Stimulated activated naive CD8-positive, alpha-beta T cell treated with anti-CD3 and anti-CD28 coated beads, Interleukin-15, amount 100 ng/mL, for 72 hours (primary cell): Measurements from ENCODE around the gene SLC23A2.

Experiments
- ATAC-seq: fragments of 150-1000 bp; cut with Tn5 transposase; 2 replicates; pipeline ENCODE4 v1.10.0; 2021; ENCODE audit warnings: mild to moderate bottlenecking, moderate library complexity
- DNase-seq, 2 donors: peaks; one replicate each; pipeline ENCODE4 v3.0.0; 2021 to 2022
- H3K27ac Mint-ChIP-seq, 2 donors: one replicate each; pipeline ENCODE4 v1.8.0; 2022; ENCODE audit warnings: mild to moderate bottlenecking in 2 of 2, mixed read lengths in 2 of 2, moderate library complexity in 2 of 2
- H3K27me3 Mint-ChIP-seq: one replicate; pipeline ENCODE4 v1.8.0; 2022; ENCODE audit warnings: mixed read lengths
- H3K4me1 Mint-ChIP-seq: one replicate; pipeline ENCODE4 v1.8.0; 2022; ENCODE audit warnings: mild to moderate bottlenecking, mixed read lengths
- H3K4me3 Mint-ChIP-seq, 2 donors: one replicate each; pipeline ENCODE4 v1.8.0; 2022; ENCODE audit warnings: mild to moderate bottlenecking in 2 of 2, mixed read lengths in 2 of 2, moderate library complexity in 1 of 2
- H3K9me3 Mint-ChIP-seq, 2 donors: one replicate each; pipeline ENCODE4 v1.8.0; 2022; ENCODE audit warnings: mixed read lengths in 2 of 2

The SLC23A2 gene

DNA sequence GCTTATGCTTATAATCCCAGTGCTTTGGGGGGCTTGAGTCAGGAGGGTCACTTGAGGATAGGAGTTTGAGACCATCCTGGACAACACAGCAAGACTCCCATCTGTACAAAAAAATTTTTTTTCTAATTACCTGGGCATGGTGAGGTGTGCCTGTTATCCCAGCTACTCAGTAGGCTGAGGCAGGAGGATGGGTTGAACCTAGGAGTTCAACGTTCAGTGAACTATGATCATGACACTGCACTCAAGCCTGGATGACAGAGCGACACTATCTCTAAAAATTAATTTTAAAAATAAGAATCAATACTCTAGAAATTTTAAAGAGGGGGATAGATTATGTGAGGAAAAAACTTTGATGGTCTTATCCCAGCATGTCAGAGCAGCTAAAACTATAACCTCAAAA lies 44.1 kb downstream of the SLC23A2 start:
- no peaks in the 10 kb centered on the region for H3K9me3 Mint-ChIP-seq
- H3K4me3 Mint-ChIP-seq: no peak overlapping the region
- peaks cover 17% of the 10 kb centered on the region for H3K4me1 Mint-ChIP-seq
- no peaks in the 10 kb centered on the region for H3K27me3 Mint-ChIP-seq
- no peak overlapping the region for H3K27ac Mint-ChIP-seq
- no peak for ATAC-seq
- DNase-seq: no peak

DNA sequence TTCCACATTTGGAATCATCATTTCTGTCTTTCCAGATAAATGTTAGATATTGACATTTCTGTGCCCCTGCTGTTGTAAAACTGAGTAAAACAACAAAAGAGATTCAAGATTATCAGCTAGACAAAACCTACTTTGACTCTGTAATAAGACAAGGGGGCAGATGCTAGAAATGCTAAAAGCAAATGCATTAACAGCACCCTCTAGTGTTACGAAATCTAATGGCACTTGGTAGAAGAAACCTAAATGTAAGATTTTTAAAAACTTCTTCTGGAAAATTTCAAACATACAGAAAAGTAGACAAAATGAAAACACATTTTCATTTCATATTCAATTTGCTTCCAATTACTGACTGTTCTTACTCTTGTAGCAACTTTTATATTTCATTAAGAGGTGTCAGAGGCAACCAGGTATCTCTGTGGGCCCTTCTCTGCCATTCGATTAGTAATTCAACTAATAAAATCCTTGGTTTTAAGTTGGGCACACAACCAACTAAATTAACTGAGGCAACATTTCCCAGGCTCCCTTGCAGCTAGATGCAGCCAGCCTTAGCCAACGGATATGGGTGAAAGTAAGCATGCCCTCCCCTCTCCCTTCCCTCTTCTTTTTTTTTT lies 45.0 kb downstream of the SLC23A2 start:
- no peak for DNase-seq

GRCh38 chr20:4953881-4954280 lies 47.4 kb downstream of the SLC23A2 start:
- ATAC-seq: no peak
- no peaks in the 10 kb centered on the region for H3K27me3 Mint-ChIP-seq

More for the DNA sequence above, 45.0 kb downstream of the SLC23A2 start:
- peak; percentile 60 for ATAC-seq
- Mint-ChIP-seq H3K27me3 (no peaks in the 10 kb centered on the region), H3K4me3 (no peak overlapping the region), H3K27ac (no peak overlapping the region), H3K4me1 (peaks cover 9% of the 10 kb centered on the region), H3K9me3 (no peaks in the 10 kb centered on the region)

GRCh38 chr20:4952229-4952628 lies 49.1 kb downstream of the SLC23A2 start:
- DNase-seq (no peak), ATAC-seq (no peak)
- H3K4me1 Mint-ChIP-seq: peaks cover 35% of the 10 kb centered on the region
- H3K9me3 Mint-ChIP-seq: no peaks in the 10 kb centered on the region
- no peaks in the 10 kb centered on the region for H3K27me3 Mint-ChIP-seq
- H3K4me3 Mint-ChIP-seq: no peak overlapping the region
- H3K27ac Mint-ChIP-seq: no peak overlapping the region

More at GRCh38 chr20:4953881-4954280, 47.4 kb downstream of the SLC23A2 start:
- H3K9me3 Mint-ChIP-seq: no peaks in the 10 kb centered on the region
- H3K27ac Mint-ChIP-seq: no peak overlapping the region
- H3K4me1 Mint-ChIP-seq: peaks cover 23% of the 10 kb centered on the region
- no peak for DNase-seq
- H3K4me3 Mint-ChIP-seq: no peak overlapping the region

- H3K4me1 Mint-ChIP-seq: peaks cover 40% of the 10 kb centered on the region
- DNase-seq: no peak
- H3K4me3 Mint-ChIP-seq: no peak overlapping the region
- H3K27ac Mint-ChIP-seq: no peak overlapping the region
- H3K9me3 Mint-ChIP-seq: no peaks in the 10 kb centered on the region
- H3K27me3 Mint-ChIP-seq: no peaks in the 10 kb centered on the region
- ATAC-seq: no peak
These were observed 50.0 kb downstream of the SLC23A2 start for GRCh38 chr20:4951299-4951698.

- H3K4me3 Mint-ChIP-seq: no peak overlapping the region
- no peaks in the 10 kb centered on the region for H3K9me3 Mint-ChIP-seq
- peaks cover 40% of the 10 kb centered on the region for H3K4me1 Mint-ChIP-seq
- peak overlapping the region in 1 of 2 donors; percentile 1 for H3K27ac Mint-ChIP-seq
- no peaks in the 10 kb centered on the region for H3K27me3 Mint-ChIP-seq
- ATAC-seq (no peak), DNase-seq (no peak)
These were observed 50.5 kb downstream of the SLC23A2 start for GRCh38 chr20:4950841-4951240.

- Mint-ChIP-seq H3K27ac (peak overlapping the region in 1 of 2 donors; percentile 2), H3K4me1 (peaks cover 40% of the 10 kb centered on the region)
- ATAC-seq: no peak
These were observed 50.9 kb downstream of the SLC23A2 start for GRCh38 chr20:4950437-4950836.

GRCh38 chr20:4949833-4950178 lies 51.5 kb downstream of the SLC23A2 start:
- Mint-ChIP-seq H3K9me3 (no peaks in the 10 kb centered on the region), H3K4me3 (peak overlapping the region; percentile 2 to 17), H3K27me3 (no peaks in the 10 kb centered on the region), H3K4me1 (peaks cover 40% of the 10 kb centered on the region), H3K27ac (peak overlapping the region in 1 of 2 donors; percentile 2)
- DNase-seq (no peak), ATAC-seq (peak; percentile 55)

More at GRCh38 chr20:4950437-4950836, 50.9 kb downstream of the SLC23A2 start:
- no peaks in the 10 kb centered on the region for H3K9me3 Mint-ChIP-seq
- DNase-seq: no peak
- no peaks in the 10 kb centered on the region for H3K27me3 Mint-ChIP-seq
- no peak overlapping the region for H3K4me3 Mint-ChIP-seq

DNA sequence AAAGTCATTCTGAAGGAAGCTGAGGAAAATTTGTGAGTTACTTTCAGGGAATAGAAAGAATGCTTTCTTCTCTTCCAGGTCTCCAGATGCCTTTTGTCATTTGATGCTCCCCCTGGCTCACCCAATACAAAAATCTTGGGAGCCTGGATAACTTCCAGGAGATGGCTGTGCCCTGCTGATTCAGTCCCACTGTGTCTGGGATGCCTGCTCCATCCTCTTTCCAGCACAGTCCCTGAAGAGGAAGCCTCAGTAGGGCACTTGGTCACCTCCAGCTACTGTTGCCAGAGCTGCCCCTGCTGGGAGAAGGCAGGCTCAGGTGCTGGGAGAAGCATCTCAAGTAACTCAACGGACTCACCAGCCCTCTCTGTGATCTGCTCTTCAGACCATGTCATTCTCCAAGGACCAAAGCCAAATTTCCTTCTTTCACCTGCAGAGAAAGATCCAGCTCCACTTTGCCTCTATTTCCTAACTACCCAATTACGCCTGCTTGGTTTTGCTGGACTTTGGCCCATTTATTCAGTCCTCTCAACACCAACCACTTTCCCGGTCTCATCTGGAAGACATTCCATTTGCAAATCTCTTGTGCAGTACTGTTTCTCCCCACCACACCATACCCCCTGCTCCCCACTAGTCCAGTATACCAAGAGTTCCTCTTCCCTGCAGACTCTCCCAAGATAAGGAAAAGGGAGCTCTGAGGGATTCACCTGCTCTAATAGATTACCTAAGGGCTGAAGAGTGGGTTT lies 53.3 kb downstream of the SLC23A2 start:
- H3K4me3 Mint-ChIP-seq: no peak overlapping the region
- ATAC-seq (no peak), DNase-seq (no peak)
- peaks cover 43% of the 10 kb centered on the region for H3K4me1 Mint-ChIP-seq
- peak overlapping the region in 1 of 2 donors; percentile 87 for H3K27ac Mint-ChIP-seq
- no peaks in the 10 kb centered on the region for H3K27me3 Mint-ChIP-seq
- H3K9me3 Mint-ChIP-seq: no peaks in the 10 kb centered on the region

DNA sequence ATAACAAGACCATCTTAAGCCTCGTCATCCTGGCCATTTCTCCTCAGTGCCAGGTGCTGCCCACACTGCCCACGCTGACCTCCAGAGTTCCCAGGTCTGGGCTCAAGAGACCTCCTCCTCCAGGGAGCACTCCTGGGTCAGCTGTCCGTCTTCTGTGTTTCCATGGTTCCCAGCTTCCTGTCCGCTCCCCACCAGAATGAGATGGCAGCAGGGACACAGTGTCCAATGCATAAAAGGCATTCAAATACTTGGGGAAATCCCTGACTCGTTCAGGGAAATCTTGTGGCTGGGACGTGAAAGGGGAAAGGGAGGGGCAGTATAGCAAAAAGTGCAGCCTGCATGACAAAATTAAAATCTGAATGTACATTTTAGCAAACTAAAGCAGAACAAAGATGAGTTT lies 54.3 kb downstream of the SLC23A2 start:
- Mint-ChIP-seq H3K4me1 (peaks cover 53% of the 10 kb centered on the region), H3K27me3 (no peaks in the 10 kb centered on the region), H3K27ac (no peak overlapping the region), H3K4me3 (peak overlapping the region in 1 of 2 donors; percentile 22), H3K9me3 (no peaks in the 10 kb centered on the region)
- ATAC-seq (peak; percentile 75), DNase-seq (peak in 1 of 2 donors; percentile 14)

DNA sequence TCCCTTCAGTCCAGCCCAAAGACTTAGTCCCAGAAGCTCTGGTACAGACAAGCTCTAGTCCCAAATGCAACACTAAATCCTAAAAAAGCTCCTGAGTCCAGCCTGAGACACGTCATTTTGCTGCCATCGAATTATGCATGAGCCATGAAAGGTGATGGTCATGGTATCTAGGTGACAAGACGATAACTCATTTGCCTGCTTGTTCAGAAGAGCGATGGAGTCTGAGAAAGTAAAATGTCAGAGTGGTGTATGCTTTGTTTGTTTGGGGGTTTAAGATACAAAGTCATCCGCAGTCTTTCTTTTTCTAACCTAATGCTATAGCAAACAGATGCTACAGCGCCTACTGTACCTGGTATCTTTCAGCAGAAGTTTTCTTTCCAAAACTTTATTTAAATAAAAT lies 54.7 kb downstream of the SLC23A2 start:
- ATAC-seq (no peak), DNase-seq (no peak)
- no peak overlapping the region for H3K4me3 Mint-ChIP-seq
- H3K4me1 Mint-ChIP-seq: peaks cover 55% of the 10 kb centered on the region
- H3K27ac Mint-ChIP-seq: no peak overlapping the region
- H3K9me3 Mint-ChIP-seq: no peaks in the 10 kb centered on the region
- no peaks in the 10 kb centered on the region for H3K27me3 Mint-ChIP-seq

- ATAC-seq (no peak), DNase-seq (no peak)
- Mint-ChIP-seq H3K27me3 (no peaks in the 10 kb centered on the region), H3K27ac (peak overlapping the region in 1 of 2 donors; percentile 91), H3K4me1 (peaks cover 38% of the 10 kb centered on the region), H3K4me3 (no peak overlapping the region), H3K9me3 (no peaks in the 10 kb centered on the region)
These were observed 56.6 kb downstream of the SLC23A2 start for GRCh38 chr20:4944518-4945313.

DNA sequence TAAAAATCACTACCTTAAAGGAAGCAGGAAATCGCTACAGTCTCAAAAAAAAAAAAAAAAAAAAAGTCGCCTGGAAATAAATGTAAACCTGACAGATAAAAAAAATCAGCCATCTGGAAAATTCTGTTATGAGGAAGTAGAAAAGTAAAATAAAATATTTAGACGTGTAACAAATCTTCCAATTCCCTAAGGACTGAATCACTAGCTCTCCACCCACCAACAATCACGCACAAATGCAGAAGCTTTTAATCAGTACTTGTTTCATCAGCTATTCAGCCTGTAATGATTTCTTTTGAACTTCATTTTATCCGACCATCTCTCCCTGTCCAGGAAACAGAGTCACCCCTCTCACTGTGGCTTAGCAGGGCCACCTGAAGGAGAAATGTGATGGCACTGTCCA lies 59.0 kb downstream of the SLC23A2 start:
- Mint-ChIP-seq H3K4me3 (no peak overlapping the region), H3K27ac (no peak overlapping the region), H3K9me3 (no peaks in the 10 kb centered on the region), H3K4me1 (peaks cover 27% of the 10 kb centered on the region), H3K27me3 (no peaks in the 10 kb centered on the region)
- DNase-seq (no peak), ATAC-seq (no peak)

- H3K27me3 Mint-ChIP-seq: no peaks in the 10 kb centered on the region
- no peak overlapping the region for H3K27ac Mint-ChIP-seq
- H3K4me3 Mint-ChIP-seq: no peak overlapping the region
- ATAC-seq (no peak), DNase-seq (no peak)
- H3K4me1 Mint-ChIP-seq: peaks cover 14% of the 10 kb centered on the region
- H3K9me3 Mint-ChIP-seq: no peaks in the 10 kb centered on the region
These were observed 63.6 kb downstream of the SLC23A2 start for GRCh38 chr20:4937407-4938319.

GRCh38 chr20:4936851-4937406 lies 64.4 kb downstream of the SLC23A2 start:
- Mint-ChIP-seq H3K4me1 (peaks cover 6% of the 10 kb centered on the region), H3K27ac (peak overlapping the region in 1 of 2 donors; percentile 82), H3K4me3 (no peak overlapping the region), H3K27me3 (no peaks in the 10 kb centered on the region), H3K9me3 (no peaks in the 10 kb centered on the region)
- DNase-seq: no peak
- no peak for ATAC-seq
